OCI-LY1 (cell line): ENCODE results near the gene THAP4.
A peak's percentile ranks its signal among the peaks of the same experiment; 100 is the strongest.
"Not testable (repeated sequence)": the region's sequence is repeated elsewhere in the genome, so short reads cannot be mapped to it uniquely, and the experiment has no call there.

ENCODE experiments used
- H2AFZ ChIP-seq: fragments of 200-600 bp; sonication (generic), shearing (Covaris generic); 2 replicates; pipeline ENCODE4 v1.6.0; 2014; ENCODE audit warnings: antibody characterized with exemption, mild to moderate bottlenecking, low read length
- H3F3A ChIP-seq: fragments of 200-600 bp; sonication (generic), shearing (Covaris generic); 2 replicates; pipeline ENCODE4 v1.6.0; 2014; ENCODE audit warnings: mild to moderate bottlenecking, antibody characterized with exemption, low read length, moderate library complexity; ENCODE audit not compliant: insufficient read depth
- H3K27ac ChIP-seq: fragments of 200-600 bp; sonication (generic); 2 replicates; pipeline ENCODE4 v1.5.1; 2014; ENCODE audit warnings: low read length, mixed run types, mild to moderate bottlenecking, low read depth; ENCODE audit not compliant: poor library complexity, severe bottlenecking
- H3K27me3 ChIP-seq: fragments of 200-600 bp; sonication (generic); 2 replicates; pipeline ENCODE4 v1.6.0; 2014; ENCODE audit warnings: antibody characterized with exemption, mild to moderate bottlenecking, low read length, moderate library complexity; ENCODE audit not compliant: insufficient read depth
- H3K36me3 ChIP-seq: fragments of 200-600 bp; sonication (generic); 2 replicates; pipeline ENCODE4 v1.6.1; 2014; ENCODE audit warnings: mild to moderate bottlenecking, antibody characterized with exemption, low read length, moderate library complexity, mixed read lengths; ENCODE audit not compliant: insufficient read depth
- H3K4me1 ChIP-seq: fragments of 200-600 bp; sonication (generic); 2 replicates; pipeline ENCODE4 v1.5.1; 2014; ENCODE audit warnings: mild to moderate bottlenecking, low read length, moderate library complexity; ENCODE audit not compliant: insufficient read depth, severe bottlenecking
- H3K4me2 ChIP-seq: fragments of 200-600 bp; sonication (generic), shearing (Covaris generic); 2 replicates; pipeline ENCODE4 v1.6.1; 2014; ENCODE audit warnings: low read length
- H3K4me3 ChIP-seq: fragments of 200-600 bp; sonication (generic); 2 replicates; pipeline ENCODE4 v1.5.1; 2014; ENCODE audit warnings: low read length, low read depth, mild to moderate bottlenecking, mixed read lengths; ENCODE audit not compliant: poor library complexity, severe bottlenecking
- H3K79me2 ChIP-seq: fragments of 200-600 bp; shearing (Covaris generic); 2 replicates; pipeline ENCODE4 v1.6.1; 2016; ENCODE audit warnings: mixed run types, low read length, mixed read lengths; ENCODE audit not compliant: insufficient read depth
- H3K9ac ChIP-seq: fragments of 200-600 bp; sonication (generic), shearing (Covaris generic); 2 replicates; pipeline ENCODE4 v1.6.1; 2014; ENCODE audit warnings: mild to moderate bottlenecking, low read length, mixed read lengths
- H3K9me2 ChIP-seq: fragments of 200-600 bp; sonication (generic), shearing (Covaris generic); 2 replicates; pipeline ENCODE4 v1.6.1; 2014; ENCODE audit warnings: low read depth, mild to moderate bottlenecking, low read length, mixed read lengths
- H3K9me3 ChIP-seq: fragments of 200-600 bp; shearing (Covaris generic); 2 replicates; pipeline ENCODE4 v1.6.1; 2014; ENCODE audit warnings: low read length, mixed read lengths
- H4K20me1 ChIP-seq: fragments of 200-600 bp; sonication (generic), shearing (Covaris generic); 2 replicates; pipeline ENCODE4 v1.6.0; 2016; ENCODE audit warnings: mild to moderate bottlenecking, low read length; ENCODE audit not compliant: insufficient read depth
- EZH2 ChIP-seq: fragments of 200-600 bp; sonication (generic), shearing (Covaris generic); IDR thresholded peaks from 2 replicates; pipeline ENCODE4 v1.8.0; 2017; ENCODE audit warnings: borderline replicate concordance, mixed run types, mild to moderate bottlenecking, antibody characterized with exemption, low read length, moderate library complexity, mixed read lengths
- TF ChIP-seq, protein P1 (sequence below): fragments of 200-600 bp; sonication (generic), shearing (Covaris generic); IDR thresholded peaks from 2 replicates; pipeline ENCODE4 v1.5.1; 2017; ENCODE audit warnings: mild to moderate bottlenecking, antibody characterized with exemption, low read length, moderate library complexity, mixed read lengths

Gene THAP4

DNA sequence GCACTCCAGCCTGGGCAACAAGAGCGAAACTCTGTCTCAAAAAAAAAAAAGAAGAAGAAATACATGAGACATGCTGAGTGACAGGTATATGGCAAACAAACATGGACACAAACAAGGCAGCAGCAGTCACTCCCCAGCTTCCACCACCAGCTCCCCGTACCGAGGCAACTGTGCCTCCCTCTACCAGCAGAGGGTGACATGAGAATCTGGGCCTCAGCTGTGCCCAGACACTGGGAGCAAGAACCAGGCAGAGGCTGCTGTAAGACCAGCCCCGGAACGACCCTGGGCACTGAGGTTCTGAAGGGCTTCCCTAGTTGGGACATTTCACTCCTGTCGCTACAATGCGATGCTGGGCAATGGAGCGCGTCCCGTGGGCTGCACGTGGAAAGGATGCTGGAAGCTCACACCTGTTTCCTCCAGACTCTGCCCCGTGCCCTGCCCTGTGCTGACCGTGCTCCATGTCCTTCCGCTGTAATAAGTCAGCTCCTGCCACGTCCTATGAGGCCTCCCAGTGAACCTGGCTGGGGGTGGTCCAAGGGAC lies 41.3 kb downstream of the THAP4 start:
- H3K27me3 ChIP-seq: no peaks in the 10 kb centered on the region
- no peak for TF ChIP-seq EZH2
- TF ChIP-seq, protein P1, sequence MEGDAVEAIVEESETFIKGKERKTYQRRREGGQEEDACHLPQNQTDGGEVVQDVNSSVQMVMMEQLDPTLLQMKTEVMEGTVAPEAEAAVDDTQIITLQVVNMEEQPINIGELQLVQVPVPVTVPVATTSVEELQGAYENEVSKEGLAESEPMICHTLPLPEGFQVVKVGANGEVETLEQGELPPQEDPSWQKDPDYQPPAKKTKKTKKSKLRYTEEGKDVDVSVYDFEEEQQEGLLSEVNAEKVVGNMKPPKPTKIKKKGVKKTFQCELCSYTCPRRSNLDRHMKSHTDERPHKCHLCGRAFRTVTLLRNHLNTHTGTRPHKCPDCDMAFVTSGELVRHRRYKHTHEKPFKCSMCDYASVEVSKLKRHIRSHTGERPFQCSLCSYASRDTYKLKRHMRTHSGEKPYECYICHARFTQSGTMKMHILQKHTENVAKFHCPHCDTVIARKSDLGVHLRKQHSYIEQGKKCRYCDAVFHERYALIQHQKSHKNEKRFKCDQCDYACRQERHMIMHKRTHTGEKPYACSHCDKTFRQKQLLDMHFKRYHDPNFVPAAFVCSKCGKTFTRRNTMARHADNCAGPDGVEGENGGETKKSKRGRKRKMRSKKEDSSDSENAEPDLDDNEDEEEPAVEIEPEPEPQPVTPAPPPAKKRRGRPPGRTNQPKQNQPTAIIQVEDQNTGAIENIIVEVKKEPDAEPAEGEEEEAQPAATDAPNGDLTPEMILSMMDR: peak; percentile 36; the same call in 1 of the 2 replicates
- H4K20me1 ChIP-seq: no peaks in the 10 kb centered on the region
- no peak overlapping the region for H3K9ac ChIP-seq
- no peaks in the 10 kb centered on the region for H3K79me2 ChIP-seq
- no peak overlapping the region for H3K27ac ChIP-seq
- H3K4me3 ChIP-seq: no peak overlapping the region
- no peak overlapping the region for H2AFZ ChIP-seq
- H3K4me1 ChIP-seq: no peaks in the 10 kb centered on the region
- no peak overlapping the region for H3K4me2 ChIP-seq
- H3K36me3 ChIP-seq: peaks cover 30% of the 10 kb centered on the region; the same call in 1 of the 2 replicates
- H3K9me3 ChIP-seq: no peaks in the 10 kb centered on the region
- no peaks in the 10 kb centered on the region for H3K9me2 ChIP-seq
- H3F3A ChIP-seq: no peaks in the 10 kb centered on the region

DNA sequence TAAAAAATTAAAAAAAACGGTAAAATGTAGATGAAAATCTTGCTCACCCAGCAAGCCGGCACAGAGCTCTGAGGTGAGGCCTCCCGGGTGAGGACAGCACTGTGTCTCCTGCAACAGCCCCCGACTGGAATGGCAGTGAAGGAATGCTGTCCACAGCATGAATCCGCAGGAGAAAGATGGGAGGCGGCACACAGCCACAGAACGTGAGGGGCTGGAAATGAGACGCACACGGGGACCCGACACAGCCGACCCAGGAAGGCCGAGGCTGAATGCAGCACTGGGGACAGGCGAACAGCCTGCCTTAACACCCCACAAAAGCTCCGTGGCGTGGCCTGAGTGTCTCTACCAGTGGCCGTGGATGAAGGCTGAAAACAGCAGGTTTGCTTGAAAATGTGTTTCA lies 43.7 kb downstream of the THAP4 start:
- Histone ChIP-seq H3K27me3 (no peaks in the 10 kb centered on the region), H4K20me1 (no peaks in the 10 kb centered on the region), H3K79me2 (no peaks in the 10 kb centered on the region), H3K4me2 (no peak overlapping the region), H3K9me3 (no peaks in the 10 kb centered on the region), H2AFZ (no peak overlapping the region), H3K9me2 (no peaks in the 10 kb centered on the region), H3F3A (no peaks in the 10 kb centered on the region), H3K4me3 (no peak overlapping the region), H3K9ac (no peak overlapping the region), H3K4me1 (no peaks in the 10 kb centered on the region), H3K27ac (no peak overlapping the region), H3K36me3 (peaks cover 28% of the 10 kb centered on the region)
- TF ChIP-seq EZH2: no peak
- TF ChIP-seq, protein P1: no peak

DNA sequence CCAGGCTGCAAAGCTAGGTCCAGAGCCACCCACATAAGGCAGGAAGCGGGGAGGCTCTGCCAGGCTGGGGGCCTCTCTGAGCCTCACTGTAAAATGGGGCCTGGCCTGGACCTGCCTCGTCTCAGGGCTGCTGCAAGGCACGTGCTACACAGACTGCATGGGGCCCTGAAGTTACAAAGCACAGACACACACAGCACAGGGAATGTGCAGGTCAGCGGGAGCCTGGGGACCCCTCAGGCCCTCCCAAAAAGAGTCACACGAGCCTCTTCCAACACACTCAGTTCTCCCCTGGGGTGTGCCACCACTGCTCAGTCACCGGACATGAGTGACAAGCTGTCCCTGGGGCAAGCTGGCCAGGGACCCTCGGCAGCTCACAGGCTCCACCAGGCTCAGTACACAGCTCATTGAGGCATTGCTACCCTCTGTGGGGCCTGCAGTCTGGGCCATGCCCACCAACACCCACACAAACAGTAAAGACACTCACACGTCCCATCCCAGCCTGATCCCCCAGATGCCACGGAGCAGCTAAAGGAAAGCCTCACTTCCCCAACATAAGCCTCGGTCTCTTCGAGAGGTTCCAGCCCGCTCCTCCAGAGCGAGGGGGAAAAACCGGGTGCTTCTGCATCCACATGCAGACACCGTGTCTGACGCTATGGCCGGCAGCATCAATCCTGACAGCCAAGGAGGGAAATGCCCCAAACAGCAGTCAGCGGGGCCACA lies 44.7 kb downstream of the THAP4 start:
- no peaks in the 10 kb centered on the region for H3K4me1 ChIP-seq
- peaks cover under 1% of the 10 kb centered on the region; the same call in 1 of the 2 replicates for H3K9me3 ChIP-seq
- H3K4me2 ChIP-seq: no peak overlapping the region
- H3K27me3 ChIP-seq: no peaks in the 10 kb centered on the region
- no peaks in the 10 kb centered on the region for H4K20me1 ChIP-seq
- TF ChIP-seq, protein P1: no peak
- TF ChIP-seq EZH2: no peak
- H3K36me3 ChIP-seq: peaks cover 32% of the 10 kb centered on the region
- H3K9me2 ChIP-seq: no peaks in the 10 kb centered on the region
- no peak overlapping the region for H3K9ac ChIP-seq
- no peaks in the 10 kb centered on the region for H3K79me2 ChIP-seq
- H3K4me3 ChIP-seq: no peak overlapping the region
- no peaks in the 10 kb centered on the region for H3F3A ChIP-seq
- H3K27ac ChIP-seq: no peak overlapping the region
- no peak overlapping the region for H2AFZ ChIP-seq

DNA sequence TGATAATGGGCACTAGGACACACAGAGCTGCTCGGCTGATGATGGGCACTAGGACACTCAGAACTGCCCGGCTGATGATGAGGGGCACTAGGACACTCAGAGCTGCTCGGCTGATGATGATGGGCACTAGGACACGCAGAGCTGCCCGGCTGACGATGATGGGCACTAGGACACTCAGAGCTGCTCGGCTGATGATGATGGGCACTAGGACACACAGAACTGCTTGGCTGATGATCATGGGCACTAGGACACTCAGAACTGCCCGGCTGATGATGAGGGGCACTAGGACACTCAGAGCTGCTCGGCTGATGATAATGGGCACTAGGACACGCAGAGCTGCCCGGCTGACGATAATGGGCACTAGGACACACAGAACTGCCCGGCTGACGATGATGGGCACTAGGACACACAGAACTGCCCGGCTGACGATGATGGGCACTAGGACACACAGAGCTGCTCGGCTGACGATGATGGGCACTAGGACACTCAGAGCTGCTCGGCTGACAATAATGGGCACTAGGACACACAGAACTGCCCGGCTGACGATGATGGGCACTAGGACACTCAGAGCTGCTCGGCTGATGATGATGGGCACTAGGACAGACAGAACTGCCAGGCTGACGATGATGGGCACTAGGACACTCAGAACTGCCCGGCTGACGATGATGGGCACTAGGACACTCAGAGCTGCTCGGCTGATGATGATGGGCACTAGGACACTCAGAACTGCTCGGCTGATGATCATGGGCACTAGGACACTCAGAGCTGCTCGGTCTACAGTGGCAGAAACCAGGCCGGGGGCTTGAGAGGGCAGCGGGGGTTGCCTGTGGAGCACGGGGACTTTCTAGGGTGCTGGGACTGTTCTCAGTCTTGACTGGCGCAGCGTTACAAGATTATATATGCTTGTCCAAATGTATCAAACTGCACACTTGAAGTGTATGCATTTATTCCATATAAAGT lies 46.2 kb downstream of the THAP4 start:
- Histone ChIP-seq H3K36me3 (peaks cover 43% of the 10 kb centered on the region), H3K9me3 (peaks cover 12% of the 10 kb centered on the region)
- H3K4me1 ChIP-seq, H2AFZ ChIP-seq, H3K27me3 ChIP-seq, H3K9me2 ChIP-seq, H3K4me2 ChIP-seq, H3K4me3 ChIP-seq, H3F3A ChIP-seq, H3K27ac ChIP-seq, H4K20me1 ChIP-seq, H3K9ac ChIP-seq, H3K79me2 ChIP-seq: not testable (repeated sequence)

DNA sequence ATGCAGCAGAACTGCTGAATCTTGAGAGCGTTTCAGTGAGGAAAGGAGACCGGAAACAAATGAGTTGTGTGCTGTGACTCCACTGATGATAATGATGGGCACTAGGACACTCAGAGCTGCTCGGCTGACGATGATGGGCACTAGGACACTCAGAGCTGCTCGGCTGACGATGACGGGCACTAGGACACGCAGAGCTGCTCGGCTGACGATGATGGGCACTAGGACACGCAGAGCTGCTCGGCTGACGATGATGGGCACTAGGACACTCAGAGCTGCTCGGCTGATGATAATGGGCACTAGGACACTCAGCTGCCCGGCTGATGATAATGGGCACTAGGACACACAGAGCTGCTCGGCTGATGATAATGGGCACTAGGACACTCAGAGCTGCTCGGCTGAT lies 47.1 kb downstream of the THAP4 start:
- not testable (repeated sequence) for H2AFZ ChIP-seq, H3K9me2 ChIP-seq, H3K9ac ChIP-seq, H3K4me3 ChIP-seq, H3K27me3 ChIP-seq, H3K4me1 ChIP-seq, H3K79me2 ChIP-seq, H3F3A ChIP-seq, H3K4me2 ChIP-seq, H3K27ac ChIP-seq, H4K20me1 ChIP-seq
- Histone ChIP-seq H3K36me3 (peaks cover 50% of the 10 kb centered on the region), H3K9me3 (peaks cover 19% of the 10 kb centered on the region)
